ENCODE results near the gene KLHL9. TPM values are rescaled to one million over a fixed set of nuclear protein-coding genes. Genes with fewer than 3 reads are reported as not detected.

The KLHL9 gene, protein sequence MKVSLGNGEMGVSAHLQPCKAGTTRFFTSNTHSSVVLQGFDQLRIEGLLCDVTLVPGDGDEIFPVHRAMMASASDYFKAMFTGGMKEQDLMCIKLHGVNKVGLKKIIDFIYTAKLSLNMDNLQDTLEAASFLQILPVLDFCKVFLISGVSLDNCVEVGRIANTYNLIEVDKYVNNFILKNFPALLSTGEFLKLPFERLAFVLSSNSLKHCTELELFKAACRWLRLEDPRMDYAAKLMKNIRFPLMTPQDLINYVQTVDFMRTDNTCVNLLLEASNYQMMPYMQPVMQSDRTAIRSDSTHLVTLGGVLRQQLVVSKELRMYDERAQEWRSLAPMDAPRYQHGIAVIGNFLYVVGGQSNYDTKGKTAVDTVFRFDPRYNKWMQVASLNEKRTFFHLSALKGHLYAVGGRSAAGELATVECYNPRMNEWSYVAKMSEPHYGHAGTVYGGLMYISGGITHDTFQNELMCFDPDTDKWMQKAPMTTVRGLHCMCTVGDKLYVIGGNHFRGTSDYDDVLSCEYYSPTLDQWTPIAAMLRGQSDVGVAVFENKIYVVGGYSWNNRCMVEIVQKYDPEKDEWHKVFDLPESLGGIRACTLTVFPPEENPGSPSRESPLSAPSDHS
- 19.5 TPM for polyA plus RNA-seq (2013, experiment 1 of 2)
- 19.8 TPM for polyA plus RNA-seq (2013, experiment 2 of 2)

DNA sequence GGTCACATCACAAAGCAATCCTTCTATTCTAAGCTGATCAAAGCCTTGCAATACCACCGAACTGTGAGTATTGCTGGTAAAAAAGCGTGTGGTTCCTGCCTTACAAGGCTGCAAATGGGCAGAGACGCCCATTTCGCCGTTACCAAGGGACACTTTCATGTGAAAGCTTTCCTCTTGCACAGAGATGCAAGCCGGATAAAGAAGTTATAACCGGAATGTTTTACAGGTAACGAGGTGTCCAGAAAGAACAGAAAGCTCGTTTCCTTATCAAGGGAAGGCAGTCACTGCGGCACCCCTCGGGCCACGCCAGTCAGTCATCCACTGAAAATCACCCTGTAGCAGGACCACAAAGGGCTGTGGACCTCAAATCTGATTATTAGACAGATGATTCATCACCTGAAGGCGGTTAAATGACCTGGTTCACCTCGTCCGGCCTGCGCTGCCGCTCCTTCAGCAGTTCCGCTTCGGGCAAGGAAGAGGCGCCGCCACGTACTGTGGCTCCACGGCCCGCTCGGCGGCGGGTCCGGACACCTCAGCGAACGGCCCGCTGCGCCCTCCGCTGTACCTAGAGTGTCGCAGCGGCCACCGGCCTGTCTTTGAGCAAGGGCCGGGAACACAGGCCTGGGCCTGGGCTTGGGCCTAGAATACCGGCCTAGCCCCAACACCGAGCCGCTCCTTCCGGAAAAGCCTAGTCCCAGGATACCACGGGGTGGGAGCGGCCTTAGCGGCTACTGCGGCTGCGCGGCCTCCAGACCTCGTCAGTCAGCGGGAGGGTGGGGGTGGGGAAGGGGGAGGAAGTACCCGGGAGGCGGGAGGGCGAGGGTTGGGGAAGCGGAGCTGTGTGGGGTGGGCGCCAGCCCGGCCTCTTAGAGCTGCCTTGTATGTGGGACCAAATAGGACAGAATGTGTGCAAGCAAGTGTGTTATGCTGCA lies at the start of gene KLHL9:
Gene KLHL9, minus strand, starts transcription at position 704 of the 932 bp plus-strand sequence. Its CDS starts 545 bp downstream, at position 159.
- peaks cover 5% of the 10 kb centered on the region for H3K79me1 ChIP-seq (ENCODE audit: low read depth, low read length)
- H2BK12ac ChIP-seq (ENCODE audit: low read length): no peak within 1 kb of the TSS
- no peak within 1 kb of the TSS for H4K91ac ChIP-seq (ENCODE audit: low read depth, low read length, poor library complexity)
- no peak within 1 kb of the TSS for H2BK5ac ChIP-seq (ENCODE audit: low read length)
- H3K18ac ChIP-seq (ENCODE audit: low read length): peak within 1 kb of the TSS; percentile 99
- H4K8ac ChIP-seq (ENCODE audit: low read depth, low read length): peak within 1 kb of the TSS; percentile 84
- peak within 1 kb of the TSS; percentile 65 for H3K4me2 ChIP-seq (ENCODE audit: insufficient read depth, low read length, poor library complexity, severe bottlenecking)
- DNase-seq (ENCODE audit: low spot score): peak; percentile 87
- H3K4me3 ChIP-seq (ENCODE audit: low read length in 2 of 2): peak within 1 kb of the TSS; percentile 92 to 95
- H3K4ac ChIP-seq (ENCODE audit: low read length): no peak within 1 kb of the TSS
- peaks cover 0 to 40% of the 10 kb centered on the region in 2 donors for H3K36me3 ChIP-seq (replicated peaks in 1 of 2; ENCODE audit: control insufficient read depth in 2 of 2, insufficient read depth in 2 of 2, low read length in 2 of 2)
- no peak within 1 kb of the TSS for H2BK120ac ChIP-seq (ENCODE audit: low read depth, low read length)
- H3K14ac ChIP-seq (ENCODE audit: low read length): peak within 1 kb of the TSS; percentile 99
- WGBS, 2 donors (ENCODE audit: extremely low coverage in 2 of 2, insufficient read length in 2 of 2, insufficient replicate concordance in 1 of 2): no CpG with 5 or more reads among the region's 55 CpGs
- peak within 1 kb of the TSS; percentile 11 for H3K23ac ChIP-seq (ENCODE audit: low read depth, low read length, poor library complexity)
- peak within 1 kb of the TSS; percentile 96 for H3K9ac ChIP-seq (ENCODE audit: low read depth, low read length, poor library complexity)
- H3K27me3 ChIP-seq (ENCODE audit: control insufficient read depth in 3 of 3, insufficient read depth in 3 of 3, low read depth in 1 of 3, low read length in 3 of 3): peaks cover 0 to 7% (median 0%) of the 10 kb centered on the region in 3 experiments
- no peak within 1 kb of the TSS for H2AK5ac ChIP-seq (ENCODE audit: low read depth, low read length)
- peaks cover 6 to 16% of the 10 kb centered on the region in 2 donors for H3K4me1 ChIP-seq (ENCODE audit: control insufficient read depth in 2 of 2, insufficient read depth in 1 of 2, low read depth in 1 of 2, low read length in 2 of 2)
- peak within 1 kb of the TSS; percentile 59 for H3K27ac ChIP-seq (replicated peaks; ENCODE audit: low read length)
- no peak within 1 kb of the TSS for H2BK15ac ChIP-seq (ENCODE audit: low read length)
- peak within 1 kb of the TSS; percentile 94 for H2AFZ ChIP-seq (ENCODE audit: low read length)
- peaks cover 0 to 5% of the 10 kb centered on the region in 2 donors for H3K9me3 ChIP-seq (replicated peaks in 1 of 2; ENCODE audit: control insufficient read depth in 2 of 2, insufficient read depth in 1 of 2, low read depth in 1 of 2, low read length in 2 of 2)

DNA sequence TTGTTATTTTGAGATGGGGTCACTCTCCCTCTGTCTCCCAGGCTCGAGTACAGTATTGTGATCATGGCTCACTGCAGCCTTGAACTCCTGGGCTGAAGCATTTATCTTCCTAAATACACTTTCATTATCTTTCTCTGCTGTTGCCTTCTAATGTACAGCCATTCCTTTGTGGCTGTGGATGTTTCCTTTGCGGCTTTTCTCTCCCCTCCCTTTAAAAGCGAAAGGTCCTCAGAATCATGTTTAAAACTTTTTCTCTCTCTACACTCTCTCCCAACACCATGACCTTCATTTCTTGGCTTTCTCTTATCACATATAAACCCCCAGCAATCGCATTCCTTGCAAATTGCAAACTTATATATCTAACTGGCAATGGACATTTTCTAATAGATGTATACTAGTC lies 48.4 kb upstream of the KLHL9 start:
- Histone ChIP-seq H3K14ac (ENCODE audit: low read length) (no peak overlapping the region), H3K27ac (replicated peaks; ENCODE audit: low read length) (no peak overlapping the region), H2BK15ac (ENCODE audit: low read length) (no peak overlapping the region), H3K36me3 (replicated peaks in 1 of 2; ENCODE audit: control insufficient read depth in 2 of 2, insufficient read depth in 2 of 2, low read length in 2 of 2) (no peaks in the 10 kb centered on the region), H2AFZ (ENCODE audit: low read length) (peak overlapping the region; percentile 36), H4K91ac (ENCODE audit: low read depth, low read length, poor library complexity) (no peak overlapping the region), H2AK5ac (ENCODE audit: low read depth, low read length) (no peak overlapping the region), H4K8ac (ENCODE audit: low read depth, low read length) (no peak overlapping the region), H3K4me1 (ENCODE audit: control insufficient read depth in 2 of 2, insufficient read depth in 1 of 2, low read depth in 1 of 2, low read length in 2 of 2) (peaks cover 0 to 5% of the 10 kb centered on the region in 2 donors), H3K18ac (ENCODE audit: low read length) (no peak overlapping the region), H3K23ac (ENCODE audit: low read depth, low read length, poor library complexity) (no peak overlapping the region), H3K4me2 (ENCODE audit: insufficient read depth, low read length, poor library complexity, severe bottlenecking) (no peak overlapping the region), H3K9me3 (replicated peaks in 1 of 2; ENCODE audit: control insufficient read depth in 2 of 2, insufficient read depth in 1 of 2, low read depth in 1 of 2, low read length in 2 of 2) (no peaks in the 10 kb centered on the region), H3K79me1 (ENCODE audit: low read depth, low read length) (no peaks in the 10 kb centered on the region), H3K4me3 (ENCODE audit: low read length in 2 of 2) (no peak overlapping the region), H2BK5ac (ENCODE audit: low read length) (no peak overlapping the region), H3K9ac (ENCODE audit: low read depth, low read length, poor library complexity) (no peak overlapping the region), H2BK12ac (ENCODE audit: low read length) (no peak overlapping the region), H3K27me3 (ENCODE audit: control insufficient read depth in 3 of 3, insufficient read depth in 3 of 3, low read depth in 1 of 3, low read length in 3 of 3) (peaks cover 0 to 3% (median 0%) of the 10 kb centered on the region in 3 experiments), H3K4ac (ENCODE audit: low read length) (no peak overlapping the region), H2BK120ac (ENCODE audit: low read depth, low read length) (no peak overlapping the region)
- no CpG with 5 or more reads among the region's 4 CpGs for WGBS, 2 donors (ENCODE audit: extremely low coverage in 2 of 2, insufficient read length in 2 of 2, insufficient replicate concordance in 1 of 2)
- no peak for DNase-seq (ENCODE audit: low spot score)

DNA sequence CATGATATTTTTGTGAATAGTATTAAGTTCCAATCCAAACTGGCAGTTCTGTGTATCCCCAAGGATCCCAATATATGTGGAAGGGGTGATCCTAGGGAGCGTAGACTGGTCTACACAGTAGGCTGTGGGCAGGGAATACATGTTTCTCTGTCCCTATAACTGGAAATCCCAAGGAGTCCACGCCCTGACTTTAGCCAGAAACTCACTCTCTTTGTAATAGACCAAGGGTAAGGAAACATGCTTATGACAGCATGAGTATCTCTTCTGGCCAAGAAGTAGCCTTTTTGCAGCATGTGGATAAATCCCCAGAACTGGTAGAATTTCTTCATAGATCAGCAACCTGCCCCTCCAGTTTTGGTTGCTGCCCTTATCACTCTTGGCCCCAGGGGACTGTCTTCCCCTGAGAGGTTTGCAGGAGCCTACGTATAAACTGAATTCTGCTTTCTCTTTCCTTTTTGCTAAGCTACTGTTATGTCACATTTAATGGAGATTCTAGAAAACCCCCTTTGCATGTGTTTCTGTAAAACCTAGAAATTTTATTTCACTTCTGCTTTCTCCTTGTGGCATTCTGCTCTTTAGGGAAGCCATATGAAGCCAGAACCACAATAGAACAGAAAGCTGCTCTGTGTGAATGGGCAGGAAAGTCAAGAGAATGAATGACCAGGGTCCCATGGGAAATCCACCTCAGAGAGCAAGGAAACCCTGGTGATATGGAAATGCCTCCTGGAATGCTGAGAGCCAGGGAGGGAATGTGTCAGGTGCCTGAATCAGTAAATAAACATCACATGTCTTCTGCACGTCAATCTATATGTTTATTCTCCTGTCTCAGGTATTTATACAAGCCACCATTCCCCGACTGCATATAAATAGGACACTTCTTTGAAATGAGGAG lies 46.5 kb upstream of the KLHL9 start:
- H2BK120ac ChIP-seq (ENCODE audit: low read depth, low read length): no peak overlapping the region
- no peak for DNase-seq (ENCODE audit: low spot score)

More for the DNA sequence above, 46.5 kb upstream of the KLHL9 start:
- no peak overlapping the region for H2BK5ac ChIP-seq (ENCODE audit: low read length)
- H3K9ac ChIP-seq (ENCODE audit: low read depth, low read length, poor library complexity): no peak overlapping the region
- no peak overlapping the region for H3K23ac ChIP-seq (ENCODE audit: low read depth, low read length, poor library complexity)
- H3K27me3 ChIP-seq (ENCODE audit: control insufficient read depth in 3 of 3, insufficient read depth in 3 of 3, low read depth in 1 of 3, low read length in 3 of 3): peaks cover 0 to 3% (median 0%) of the 10 kb centered on the region in 3 experiments
- peaks cover 0 to 5% of the 10 kb centered on the region in 2 donors for H3K4me1 ChIP-seq (ENCODE audit: control insufficient read depth in 2 of 2, insufficient read depth in 1 of 2, low read depth in 1 of 2, low read length in 2 of 2)
- H3K27ac ChIP-seq (replicated peaks; ENCODE audit: low read length): no peak overlapping the region
- H3K14ac ChIP-seq (ENCODE audit: low read length): no peak overlapping the region
- H3K18ac ChIP-seq (ENCODE audit: low read length): no peak overlapping the region
- H3K79me1 ChIP-seq (ENCODE audit: low read depth, low read length): no peaks in the 10 kb centered on the region
- no CpG with 5 or more reads among the region's 5 CpGs for WGBS, 2 donors (ENCODE audit: extremely low coverage in 2 of 2, insufficient read length in 2 of 2, insufficient replicate concordance in 1 of 2)
- H2AK5ac ChIP-seq (ENCODE audit: low read depth, low read length): no peak overlapping the region
- H3K4me2 ChIP-seq (ENCODE audit: insufficient read depth, low read length, poor library complexity, severe bottlenecking): no peak overlapping the region
- H3K4ac ChIP-seq (ENCODE audit: low read length): no peak overlapping the region
- H3K36me3 ChIP-seq (replicated peaks in 1 of 2; ENCODE audit: control insufficient read depth in 2 of 2, insufficient read depth in 2 of 2, low read length in 2 of 2): no peaks in the 10 kb centered on the region
- H4K91ac ChIP-seq (ENCODE audit: low read depth, low read length, poor library complexity): no peak overlapping the region
- no peak overlapping the region for H3K4me3 ChIP-seq (ENCODE audit: low read length in 2 of 2)
- H2BK15ac ChIP-seq (ENCODE audit: low read length): no peak overlapping the region
- H4K8ac ChIP-seq (ENCODE audit: low read depth, low read length): no peak overlapping the region
- H2BK12ac ChIP-seq (ENCODE audit: low read length): no peak overlapping the region
- H3K9me3 ChIP-seq (replicated peaks in 1 of 2; ENCODE audit: control insufficient read depth in 2 of 2, insufficient read depth in 1 of 2, low read depth in 1 of 2, low read length in 2 of 2): no peaks in the 10 kb centered on the region
- H2AFZ ChIP-seq (ENCODE audit: low read length): no peak overlapping the region

All from neuronal stem cell (in vitro differentiated cells).